DMS153 (cell line): ENCODE data around the gene PPP1R12B.
A peak's percentile ranks its signal among the peaks of the same experiment; 100 is the strongest.
"Not testable (repeated sequence)": the region's sequence is repeated elsewhere in the genome, so short reads cannot be mapped to it uniquely, and the experiment has no call there.

Experiments used
- DNase-seq: peaks from one replicate; lab custom pipeline; 2025; lab: John Stamatoyannopoulos, UW

The PPP1R12B gene

GRCh38 chr1:202630541-202630940 is 282.0 kb downstream of the PPP1R12B start:
- no peak for DNase-seq

- DNase-seq, result no peak
These were observed 282.8 kb downstream of the PPP1R12B start for GRCh38 chr1:202631076-202631923.

DNA sequence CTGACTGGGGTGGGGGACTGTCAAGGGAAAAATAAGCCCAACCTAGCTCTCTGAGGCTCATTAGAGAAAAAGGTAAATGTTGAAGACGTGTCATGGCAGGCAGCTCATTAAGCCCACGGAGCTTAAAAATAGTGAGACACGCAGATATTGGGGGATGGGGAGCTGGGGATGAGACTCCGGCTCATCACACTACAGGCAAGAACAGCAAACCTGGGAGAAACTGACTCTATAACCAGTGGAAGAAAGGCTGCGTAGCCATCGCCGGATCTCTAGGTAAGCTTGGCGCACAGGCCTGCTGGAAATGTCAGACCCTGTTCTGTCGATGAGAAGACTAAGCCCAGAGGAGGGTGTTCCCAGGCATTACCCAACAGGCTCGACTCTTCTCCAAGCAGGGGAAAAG is 283.7 kb downstream of the PPP1R12B start:
- no peak for DNase-seq

DNA sequence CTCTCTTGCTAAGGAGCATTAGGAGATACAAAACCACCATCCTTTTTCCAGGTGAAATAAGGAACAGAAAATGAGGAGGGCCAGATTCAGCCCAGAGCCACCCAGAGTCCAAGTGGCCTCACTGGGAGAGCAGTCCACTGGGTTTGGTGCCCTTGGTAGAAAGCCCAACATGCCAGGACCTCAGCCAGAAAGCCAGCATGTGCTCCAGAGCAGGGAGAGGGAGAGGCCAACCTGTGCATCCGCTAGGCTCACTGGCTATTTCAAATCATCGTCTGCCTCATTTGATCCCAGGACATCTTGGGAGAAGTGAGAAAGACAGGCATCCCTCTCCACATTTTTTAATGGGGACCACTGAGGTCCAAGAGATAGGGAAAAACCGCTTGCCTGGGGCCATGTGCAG is 287.7 kb downstream of the PPP1R12B start:
- not testable (repeated sequence) for DNase-seq

- not testable (repeated sequence) for DNase-seq
These were observed 289.0 kb downstream of the PPP1R12B start for GRCh38 chr1:202637321-202638018.

DNA sequence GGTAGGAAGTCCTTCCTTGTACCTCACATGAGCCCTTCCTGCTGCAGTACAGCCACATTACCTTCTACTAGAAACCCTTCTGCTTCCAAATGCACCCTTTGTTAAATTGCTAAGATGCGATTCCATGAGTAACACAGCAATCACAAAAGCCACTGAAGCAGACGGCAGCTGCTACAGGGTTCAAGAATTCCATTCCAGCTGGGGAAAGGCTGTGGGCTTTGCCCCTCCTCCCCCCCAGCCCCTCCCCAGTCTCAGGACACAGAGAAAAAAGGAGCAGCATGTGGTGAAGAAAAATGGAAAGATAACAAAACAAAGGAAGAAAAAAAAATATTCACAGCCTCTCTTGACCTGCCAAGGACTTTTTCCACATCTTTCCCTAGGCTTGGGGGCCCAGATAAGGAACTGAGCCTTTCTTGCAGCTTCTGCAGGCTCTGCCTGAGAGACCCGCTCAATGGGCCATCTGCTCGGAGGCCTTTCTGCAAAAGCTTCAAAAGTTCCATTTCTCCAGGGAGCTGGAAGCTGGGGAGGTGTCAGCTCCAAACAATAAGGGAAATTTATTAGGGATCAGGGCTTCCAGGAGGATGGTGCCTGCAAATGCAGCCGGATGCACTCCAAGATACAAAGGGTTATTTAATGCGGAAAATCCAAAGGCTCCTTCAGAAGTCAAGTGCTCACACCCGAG is 289.7 kb downstream of the PPP1R12B start:
- DNase-seq, result no peak

GRCh38 chr1:202638701-202639305 is 290.3 kb downstream of the PPP1R12B start:
- DNase-seq, result peak; percentile 18

DNA sequence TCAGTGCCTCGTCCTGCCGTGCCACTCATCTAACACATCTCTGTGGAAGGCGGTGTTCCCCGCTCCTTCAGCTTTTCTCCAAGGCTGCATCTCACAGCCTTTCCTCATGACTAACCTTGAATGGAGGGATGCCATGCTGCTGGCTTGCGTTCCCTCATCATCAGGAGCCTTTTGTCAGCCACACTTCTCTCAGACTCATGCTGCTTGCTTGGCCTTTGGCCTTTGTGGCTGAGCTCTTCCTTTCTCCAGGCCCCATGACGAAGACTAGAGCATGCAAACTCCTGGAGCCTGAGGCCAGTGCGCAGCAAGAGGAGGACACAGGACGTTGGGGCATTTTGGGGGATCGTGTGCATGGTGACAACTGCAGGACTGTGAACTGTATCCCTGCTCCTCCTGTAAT is 291.0 kb downstream of the PPP1R12B start:
- no peak for DNase-seq

DNA sequence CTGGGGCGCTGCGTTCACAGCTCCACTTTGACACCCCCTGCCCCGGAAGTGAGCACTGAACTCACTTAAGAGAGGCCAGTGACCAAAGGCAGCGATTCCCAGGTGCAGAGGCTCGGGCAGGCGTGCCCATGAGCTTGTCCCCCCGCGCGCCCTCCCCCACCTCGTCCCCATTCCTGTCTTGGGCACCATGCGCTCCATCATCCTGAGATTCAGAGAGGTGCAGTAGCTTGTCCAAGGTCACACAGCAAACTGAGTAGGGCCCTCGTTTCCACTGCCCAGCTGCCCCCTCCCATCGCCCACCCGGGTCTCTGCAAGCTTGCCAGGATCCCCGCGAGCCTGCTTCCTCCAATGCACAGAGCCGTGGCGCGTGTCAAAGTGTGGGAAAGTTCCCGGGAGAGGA is 293.7 kb downstream of the PPP1R12B start:
- no peak for DNase-seq
